ENCODE results near the gene DHCR24. TPM values are rescaled to one million over a fixed set of nuclear protein-coding genes. Genes with fewer than 3 reads are reported as not detected.

Gene DHCR24
- total RNA-seq, 1 experiment from 2014 or later = 44.9 TPM

- in situ Hi-C loops (cut with HindIII; ENCODE audit: low pct_unique_long_range_greater_than_20kb, low sequenced_read_pairs) = no loop called here
- no peak for DNase-seq (ENCODE audit: low read depth, low spot score)
Observed at GRCh38 chr1:54812801-54813484, 74.1 kb downstream of the DHCR24 start.

- in situ Hi-C loops (cut with HindIII; ENCODE audit: low pct_unique_long_range_greater_than_20kb, low sequenced_read_pairs) = no loop called here
- DNase-seq (ENCODE audit: low read depth, low spot score) = no peak
Observed at GRCh38 chr1:54811739-54812655, 75.0 kb downstream of the DHCR24 start.

GRCh38 chr1:54811066-54811465 lies 75.9 kb downstream of the DHCR24 start:
- in situ Hi-C loops (cut with HindIII; ENCODE audit: low pct_unique_long_range_greater_than_20kb, low sequenced_read_pairs) = no loop called here
- DNase-seq (ENCODE audit: low read depth, low spot score) = no peak

- in situ Hi-C loops (cut with HindIII; ENCODE audit: low pct_unique_long_range_greater_than_20kb, low sequenced_read_pairs) = no loop called here
- peak; percentile 72 for DNase-seq (ENCODE audit: low read depth, low spot score)
Observed at GRCh38 chr1:54810153-54810942, 76.6 kb downstream of the DHCR24 start.

- in situ Hi-C loops (cut with HindIII; ENCODE audit: low pct_unique_long_range_greater_than_20kb, low sequenced_read_pairs) = no loop called here
- DNase-seq (ENCODE audit: low read depth, low spot score) = no peak
Observed at GRCh38 chr1:54809496-54810074, 77.4 kb downstream of the DHCR24 start.

- in situ Hi-C loops (cut with HindIII; ENCODE audit: low pct_unique_long_range_greater_than_20kb, low sequenced_read_pairs) = no loop called here
- DNase-seq (ENCODE audit: low read depth, low spot score) = no peak
Observed at GRCh38 chr1:54808443-54809207, 78.4 kb downstream of the DHCR24 start.

- no peak for DNase-seq (ENCODE audit: low read depth, low spot score)
- in situ Hi-C loops (cut with HindIII; ENCODE audit: low pct_unique_long_range_greater_than_20kb, low sequenced_read_pairs) = no loop called here
Observed at GRCh38 chr1:54807756-54808155, 79.2 kb downstream of the DHCR24 start.

GRCh38 chr1:54806931-54807611 lies 79.9 kb downstream of the DHCR24 start:
- in situ Hi-C loops (cut with HindIII; ENCODE audit: low pct_unique_long_range_greater_than_20kb, low sequenced_read_pairs) = no loop called here
- DNase-seq (ENCODE audit: low read depth, low spot score) = no peak

- in situ Hi-C loops (cut with HindIII; ENCODE audit: low pct_unique_long_range_greater_than_20kb, low sequenced_read_pairs) = no loop called here
- DNase-seq (ENCODE audit: low read depth, low spot score) = no peak
Observed at GRCh38 chr1:54805981-54806381, 81.0 kb downstream of the DHCR24 start.

GRCh38 chr1:54805466-54805865 lies 81.5 kb downstream of the DHCR24 start:
- DNase-seq (ENCODE audit: low read depth, low spot score) = no peak
- in situ Hi-C loops (cut with HindIII; ENCODE audit: low pct_unique_long_range_greater_than_20kb, low sequenced_read_pairs) = no loop called here

GRCh38 chr1:54804471-54805132 lies 82.4 kb downstream of the DHCR24 start:
- no peak for DNase-seq (ENCODE audit: low read depth, low spot score)
- in situ Hi-C loops (cut with HindIII; ENCODE audit: low pct_unique_long_range_greater_than_20kb, low sequenced_read_pairs) = no loop called here

GRCh38 chr1:54803761-54804470 lies 83.1 kb downstream of the DHCR24 start:
- no peak for DNase-seq (ENCODE audit: low read depth, low spot score)
- in situ Hi-C loops (cut with HindIII; ENCODE audit: low pct_unique_long_range_greater_than_20kb, low sequenced_read_pairs) = no loop called here

- in situ Hi-C loops (cut with HindIII; ENCODE audit: low pct_unique_long_range_greater_than_20kb, low sequenced_read_pairs) = no loop called here
- no peak for DNase-seq (ENCODE audit: low read depth, low spot score)
Observed at GRCh38 chr1:54800899-54801759, 85.9 kb downstream of the DHCR24 start, which contains the start of gene TTC22. Gene TTC22, minus strand, starts transcription at chr1:54801323. Its CDS starts 160 bp downstream, at chr1:54801163.

GRCh38 chr1:54800041-54800898 lies 86.7 kb downstream of the DHCR24 start:
- no peak for DNase-seq (ENCODE audit: low read depth, low spot score)
- in situ Hi-C loops (cut with HindIII; ENCODE audit: low pct_unique_long_range_greater_than_20kb, low sequenced_read_pairs) = no loop called here
